Measurements from ENCODE around the gene RPH3AL. TPM values are rescaled to one million over a fixed set of nuclear protein-coding genes. Genes with fewer than 3 reads are reported as not detected.

Gene RPH3AL
- total and polyA plus RNA-seq, 10 of the 15 experiments (the other 5 are each of a cell fraction or from before 2014, with no cell fraction given), result 0.04 to 1.2 (median 0.47) TPM; not detected in 2

GRCh38 chr17:343211-343610, 9.4 kb downstream of the RPH3AL start:
- no peak overlapping the region for H3K27ac ChIP-seq (ENCODE audit: control insufficient read depth, insufficient read depth)
- H3K4me3 ChIP-seq, result no peak overlapping the region
- H3K9ac ChIP-seq (ENCODE audit: control insufficient read depth, insufficient read depth, low read length), result no peak overlapping the region
- no TSS peak for BruUV-seq (replicated peaks)
- no peaks in the 10 kb centered on the region for H3K36me3 ChIP-seq (ENCODE audit: control insufficient read depth in 2 of 2, insufficient read depth in 2 of 2, low read length in 1 of 2)
- ChIA-PET RAD21 (ENCODE audit: unreplicated experiment) (no interaction called here), CTCF (no interaction called here), POLR2A (no interaction called here), SMC1A (ENCODE audit: uncharacterized antibody, unreplicated experiment) (no interaction called here)
- H4K20me1 ChIP-seq (ENCODE audit: control insufficient read depth, insufficient read depth), result no peaks in the 10 kb centered on the region
- in situ Hi-C loops (cut with MboI) (no loop called here), intact Hi-C loops (cut with micrococcal nuclease; ENCODE audit: unreplicated experiment) (no loop called here)
- no peak for DNase-seq (ENCODE audit: low read depth, low spot score)
- 46% methylated on average over 7 of the region's 7 CpGs for WGBS (ENCODE audit: insufficient coverage, insufficient replicate concordance, low lambda C conversion rate, missing lambda C conversion rate)
- no peak for ATAC-seq
- H3K9me3 ChIP-seq (replicated peaks; ENCODE audit: control insufficient read depth, insufficient read depth, low read length), result no peaks in the 10 kb centered on the region
- no peaks in the 10 kb centered on the region for H3K79me2 ChIP-seq (ENCODE audit: control insufficient read depth, insufficient read depth, low read length)
- no peak overlapping the region for H3K4me2 ChIP-seq (ENCODE audit: control insufficient read depth, insufficient read depth)
- TF ChIP-seq SUPT20H (IDR thresholded peaks at IDR 0.05; ENCODE audit: borderline replicate concordance, control insufficient read depth, low read depth, low read length) (no peak), USF2 (IDR thresholded peaks at IDR 0.05; ENCODE audit: borderline replicate concordance, low read depth, low read length) (no peak), POLR2AphosphoS2 (IDR thresholded peaks at IDR 0.05; ENCODE audit: low read depth, low read length) (no peak), BCLAF1 (IDR thresholded peaks at IDR 0.05) (no peak), NRF1 (conservative IDR thresholded peaks at IDR 0.05; ENCODE audit: low read depth, low read length) (no peak), TARDBP (IDR thresholded peaks at IDR 0.05; ENCODE audit: borderline replicate concordance) (no peak), NR2C1 (IDR thresholded peaks at IDR 0.05) (no peak), POLR2AphosphoS5 (IDR thresholded peaks at IDR 0.05; ENCODE audit: low read length) (no peak), LARP7 (IDR thresholded peaks at IDR 0.05) (no peak), FOS (IDR thresholded peaks at IDR 0.05; ENCODE audit: borderline replicate concordance, extremely low read depth, insufficient read length) (no peak), HDGF (IDR thresholded peaks at IDR 0.05) (no peak), SKIL (IDR thresholded peaks at IDR 0.05; ENCODE audit: low read depth, poor library complexity, severe bottlenecking) (no peak), WRNIP1 (IDR thresholded peaks at IDR 0.05; ENCODE audit: borderline replicate concordance, low read depth, low read length) (no peak)
- no peaks in the 10 kb centered on the region; the same call in 1 of the 2 replicates for H3K4me1 ChIP-seq (ENCODE audit: control insufficient read depth, insufficient read depth, low read length)
- no peak overlapping the region for H2AFZ ChIP-seq (ENCODE audit: control insufficient read depth, low read depth, low read length)
- no peak for FAIRE-seq
- H3K27me3 ChIP-seq (replicated peaks in 1 of 2; ENCODE audit: control insufficient read depth in 2 of 2, insufficient read depth in 2 of 2, low read length in 1 of 2), result no peaks in the 10 kb centered on the region; a peak in 1 of 4 replicates
